ENCODE measurements around the gene PCDHGA1.
A peak's percentile ranks its signal among the peaks of the same experiment; 100 is the strongest.

The PCDHGA1 gene

DNA sequence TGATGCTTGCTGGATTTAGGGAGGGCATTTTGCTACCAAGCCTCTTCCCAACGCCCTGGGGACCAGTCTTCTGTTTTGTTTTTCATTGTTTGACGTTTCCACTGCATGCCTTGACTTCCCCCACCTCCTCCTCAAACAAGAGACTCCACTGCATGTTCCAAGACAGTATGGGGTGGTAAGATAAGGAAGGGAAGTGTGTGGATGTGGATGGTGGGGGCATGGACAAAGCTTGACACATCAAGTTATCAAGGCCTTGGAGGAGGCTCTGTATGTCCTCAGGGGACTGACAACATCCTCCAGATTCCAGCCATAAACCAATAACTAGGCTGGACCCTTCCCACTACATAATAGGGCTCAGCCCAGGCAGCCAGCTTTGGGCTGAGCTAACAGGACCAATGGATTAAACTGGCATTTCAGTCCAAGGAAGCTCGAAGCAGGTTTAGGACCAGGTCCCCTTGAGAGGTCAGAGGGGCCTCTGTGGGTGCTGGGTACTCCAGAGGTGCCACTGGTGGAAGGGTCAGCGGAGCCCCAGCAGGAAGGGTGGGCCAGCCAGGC is 181.5 kb downstream of the PCDHGA1 start:
- Histone ChIP-seq H3K27ac (peak overlapping the region; percentile 71 to 100 (median 99); a peak in 21 of 22 replicates), H3K4me2 (peak overlapping the region; percentile 86 to 98 (median 95)), H3K36me3 (peaks cover 8 to 58% (median 45%) of the 10 kb centered on the region in 11 experiments; a peak in 21 of 22 replicates), H3K4me3 (peak overlapping the region in 8 of 10 experiments; percentile 55 to 69 (median 58); a peak in 10 of 20 replicates), H3K4me1 (peaks cover 92 to 98% (median 95%) of the 10 kb centered on the region in 10 experiments), H3K27me3 (no peaks in the 10 kb centered on the region), H3K9me3 (replicated peaks in 1 of 11) (no peaks in the 10 kb centered on the region), H4K20me1 (no peaks in the 10 kb centered on the region), H3K9ac (peak overlapping the region; percentile 79 to 99 (median 95); a peak in 20 of 22 replicates)
- no peak for TF ChIP-seq Cebpa-rat (IDR thresholded peaks at IDR 0.05)

DNA sequence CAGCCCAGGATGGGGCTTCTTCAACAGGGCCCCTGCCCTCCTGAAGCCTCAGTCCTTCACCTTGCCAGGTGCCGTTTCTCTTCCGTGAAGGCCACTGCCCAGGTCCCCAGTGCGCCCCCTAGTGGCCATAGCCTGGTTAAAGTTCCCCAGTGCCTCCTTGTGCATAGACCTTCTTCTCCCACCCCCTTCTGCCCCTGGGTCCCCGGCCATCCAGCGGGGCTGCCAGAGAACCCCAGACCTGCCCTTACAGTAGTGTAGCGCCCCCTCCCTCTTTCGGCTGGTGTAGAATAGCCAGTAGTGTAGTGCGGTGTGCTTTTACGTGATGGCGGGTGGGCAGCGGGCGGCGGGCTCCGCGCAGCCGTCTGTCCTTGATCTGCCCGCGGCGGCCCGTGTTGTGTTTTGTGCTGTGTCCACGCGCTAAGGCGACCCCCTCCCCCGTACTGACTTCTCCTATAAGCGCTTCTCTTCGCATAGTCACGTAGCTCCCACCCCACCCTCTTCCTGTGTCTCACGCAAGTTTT is 182.1 kb downstream of the PCDHGA1 start:
- Histone ChIP-seq H3K27ac (peak overlapping the region; percentile 71 to 100 (median 99)), H3K9me3 (replicated peaks in 1 of 11) (no peaks in the 10 kb centered on the region), H3K4me2 (peak overlapping the region; percentile 86 to 98 (median 95)), H3K36me3 (peaks cover 7 to 62% (median 51%) of the 10 kb centered on the region in 11 experiments; a peak in 21 of 22 replicates), H3K4me3 (peak overlapping the region; percentile 55 to 69 (median 58)), H3K27me3 (no peaks in the 10 kb centered on the region), H3K4me1 (peaks cover 92 to 98% (median 95%) of the 10 kb centered on the region in 10 experiments), H3K9ac (peak overlapping the region; percentile 79 to 99 (median 95)), H4K20me1 (no peaks in the 10 kb centered on the region)
- TF ChIP-seq Cebpa-rat (IDR thresholded peaks at IDR 0.05) = no peak

DNA sequence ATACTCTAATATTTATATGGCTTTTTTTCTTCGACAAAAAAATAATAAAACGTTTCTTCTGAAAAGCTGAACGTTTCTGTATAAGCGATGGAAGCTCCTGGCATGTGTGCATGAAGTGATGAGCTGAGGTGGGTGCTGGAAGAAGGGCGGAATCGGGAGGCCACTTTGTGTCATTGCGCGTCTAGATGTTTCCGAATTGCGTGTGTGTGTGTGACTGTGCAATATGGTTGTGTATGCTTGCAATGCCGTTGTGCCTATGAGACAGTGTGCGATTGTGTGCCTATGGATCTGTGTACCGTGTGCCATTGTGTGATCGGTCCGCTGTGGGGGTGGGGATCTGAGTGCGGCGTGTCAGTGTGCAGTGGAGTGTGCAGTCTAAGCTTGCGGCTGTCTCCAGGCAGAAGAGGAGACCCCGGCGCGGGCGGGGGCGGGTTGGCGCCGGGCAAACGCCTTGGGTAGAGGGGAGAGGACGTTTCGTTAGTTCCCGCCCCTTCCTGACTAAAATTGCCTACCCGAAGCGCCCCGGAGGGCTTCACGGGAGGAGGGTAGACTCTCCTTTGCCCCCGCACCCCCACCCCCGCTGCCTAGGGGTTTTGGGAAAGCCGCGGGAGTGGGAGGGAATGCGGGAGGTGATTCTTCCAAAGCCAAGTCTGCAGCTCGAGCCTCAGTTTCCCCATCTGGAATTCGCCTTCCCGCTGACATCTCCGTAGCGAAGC is 182.8 kb downstream of the PCDHGA1 start:
- H4K20me1 ChIP-seq = no peaks in the 10 kb centered on the region
- H3K27me3 ChIP-seq = no peaks in the 10 kb centered on the region
- TF ChIP-seq Cebpa-rat (IDR thresholded peaks at IDR 0.05) = peak in 6 of 11 experiments; percentile 12 to 90 (median 58); a peak in 9 of 22 replicates
- peak overlapping the region; percentile 71 to 100 (median 99) for H3K27ac ChIP-seq
- H3K4me3 ChIP-seq = peak overlapping the region; percentile 55 to 69 (median 58)
- peak overlapping the region; percentile 79 to 99 (median 95) for H3K9ac ChIP-seq
- H3K9me3 ChIP-seq (replicated peaks in 1 of 11) = no peaks in the 10 kb centered on the region
- H3K4me2 ChIP-seq = peak overlapping the region; percentile 86 to 98 (median 95)
- peaks cover 7 to 68% (median 57%) of the 10 kb centered on the region in 11 experiments; a peak in 21 of 22 replicates for H3K36me3 ChIP-seq
- peaks cover 92 to 98% (median 95%) of the 10 kb centered on the region in 10 experiments for H3K4me1 ChIP-seq

DNA sequence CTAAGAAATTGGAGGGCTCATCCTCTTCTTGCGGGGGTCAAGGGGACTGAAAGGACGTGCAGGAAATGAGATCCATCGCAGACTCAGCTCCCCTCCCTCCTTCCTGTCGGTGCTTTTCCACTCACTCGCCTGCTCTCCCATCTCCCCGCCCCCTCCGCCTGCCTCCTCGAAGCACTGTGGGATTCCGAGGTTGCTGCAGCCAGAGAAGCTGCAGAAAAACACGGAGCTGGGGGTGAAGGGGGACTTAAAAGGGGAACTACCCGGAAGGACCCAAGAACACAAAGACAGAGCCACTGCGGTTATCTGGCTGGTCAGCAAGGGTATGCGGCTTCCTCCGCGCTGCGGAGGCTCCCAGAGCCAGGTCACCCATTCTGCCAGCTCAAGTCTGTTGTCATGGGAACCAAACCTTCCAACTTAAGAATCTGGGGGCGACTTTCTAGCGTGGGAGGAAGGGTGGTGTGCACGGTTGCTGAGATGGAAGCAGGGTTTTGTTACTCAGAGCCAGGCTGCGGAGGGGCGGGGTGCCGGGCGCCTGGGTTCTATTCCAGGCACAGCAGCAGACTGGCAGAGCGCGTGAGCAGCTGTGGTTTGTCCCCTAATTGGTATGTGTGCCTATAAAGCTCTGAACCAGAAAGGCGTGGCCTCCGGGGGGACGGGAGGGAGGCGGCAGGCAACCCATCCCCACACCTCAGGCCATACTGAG is 183.5 kb downstream of the PCDHGA1 start:
- Histone ChIP-seq H3K4me3 (peak overlapping the region; percentile 55 to 69 (median 58)), H3K9ac (peak overlapping the region; percentile 79 to 99 (median 95)), H3K27me3 (no peaks in the 10 kb centered on the region), H3K4me2 (peak overlapping the region; percentile 86 to 98 (median 95)), H3K9me3 (replicated peaks in 1 of 11) (no peaks in the 10 kb centered on the region), H3K4me1 (peaks cover 92 to 98% (median 96%) of the 10 kb centered on the region in 10 experiments), H4K20me1 (no peaks in the 10 kb centered on the region), H3K27ac (peak overlapping the region; percentile 71 to 100 (median 99)), H3K36me3 (peaks cover 12 to 75% (median 64%) of the 10 kb centered on the region in 11 experiments)
- no peak for TF ChIP-seq Cebpa-rat (IDR thresholded peaks at IDR 0.05)

DNA sequence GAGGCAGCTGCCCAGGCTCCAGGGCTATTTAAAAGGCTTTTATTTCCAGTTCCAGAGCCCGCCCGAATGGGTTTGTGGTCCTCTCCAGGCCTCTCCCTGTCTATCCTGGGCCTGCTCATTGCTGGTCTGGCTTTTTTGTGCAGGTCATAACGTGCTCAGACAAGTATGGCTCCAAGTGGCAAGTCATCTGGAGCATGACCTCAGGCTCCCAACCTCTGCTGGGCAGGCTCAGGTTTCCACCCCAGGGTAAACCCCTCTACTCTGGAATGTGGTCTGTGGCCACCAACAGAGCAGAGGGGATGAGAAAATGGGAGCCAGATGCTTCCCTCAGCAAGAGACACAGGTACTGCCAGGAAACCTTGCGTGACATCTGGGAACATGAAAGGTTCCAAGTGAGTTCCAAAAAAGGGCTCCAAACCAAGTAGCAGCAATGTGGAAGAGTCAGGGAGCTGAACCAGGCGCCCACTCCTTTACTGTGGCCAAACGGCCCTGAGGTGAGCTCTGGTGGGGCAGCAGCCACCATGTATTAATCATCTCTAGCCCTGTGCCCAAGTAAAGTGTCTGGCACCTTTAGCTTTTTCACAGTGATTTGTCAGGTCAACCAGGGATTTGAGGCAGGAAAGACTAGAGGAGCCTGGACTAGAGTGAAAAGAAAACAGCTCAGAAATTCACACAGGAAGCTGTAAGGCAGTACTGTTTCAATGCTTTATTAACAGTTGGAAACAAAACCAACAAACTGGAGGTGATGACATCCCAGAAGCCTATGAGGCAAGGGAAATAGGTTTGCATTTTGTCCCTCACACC is 184.2 kb downstream of the PCDHGA1 start:
- Histone ChIP-seq H3K36me3 (peaks cover 18 to 83% (median 72%) of the 10 kb centered on the region in 11 experiments), H3K27me3 (no peaks in the 10 kb centered on the region), H3K27ac (peak overlapping the region; percentile 58 to 100 (median 99)), H3K9ac (peak overlapping the region; percentile 40 to 99 (median 95); a peak in 21 of 22 replicates), H3K4me2 (peak overlapping the region; percentile 86 to 98 (median 95)), H3K4me3 (peak overlapping the region; percentile 55 to 69 (median 58); a peak in 17 of 20 replicates), H3K9me3 (replicated peaks in 1 of 11) (no peaks in the 10 kb centered on the region), H4K20me1 (no peaks in the 10 kb centered on the region), H3K4me1 (peaks cover 92 to 100% (median 99%) of the 10 kb centered on the region in 10 experiments)
- no peak for TF ChIP-seq Cebpa-rat (IDR thresholded peaks at IDR 0.05)

DNA sequence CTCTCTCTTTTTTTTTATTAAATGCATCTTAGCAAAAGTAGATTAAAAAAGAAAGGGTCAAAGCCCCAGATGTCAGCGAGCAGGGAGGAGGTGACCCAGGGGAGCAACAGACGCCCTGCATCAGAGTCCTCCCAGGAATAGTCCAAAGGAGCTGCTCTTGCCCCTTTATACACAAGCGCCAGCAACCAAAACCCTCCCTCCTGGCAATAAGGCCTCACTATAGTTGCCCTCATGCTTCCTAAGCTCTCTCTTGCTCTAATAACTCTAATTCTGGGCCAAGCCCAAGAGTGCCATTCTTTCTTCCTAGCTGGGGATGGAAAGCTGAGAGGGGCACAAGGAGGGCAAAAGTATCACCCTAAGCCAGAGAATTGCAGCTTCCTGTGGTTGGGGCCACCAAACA is 184.8 kb downstream of the PCDHGA1 start:
- Histone ChIP-seq H3K9me3 (replicated peaks in 1 of 11) (no peaks in the 10 kb centered on the region), H3K4me2 (peak overlapping the region; percentile 86 to 98 (median 95)), H3K4me3 (peak overlapping the region in 8 of 10 experiments; percentile 0 to 69 (median 56); a peak in 9 of 20 replicates), H3K27ac (peak overlapping the region; percentile 58 to 100 (median 99); a peak in 21 of 22 replicates), H3K4me1 (peaks cover 92 to 100% (median 99%) of the 10 kb centered on the region in 10 experiments), H4K20me1 (no peaks in the 10 kb centered on the region), H3K9ac (peak overlapping the region; percentile 40 to 99 (median 95); a peak in 21 of 22 replicates), H3K36me3 (peaks cover 18 to 83% (median 76%) of the 10 kb centered on the region in 11 experiments), H3K27me3 (no peaks in the 10 kb centered on the region)
- TF ChIP-seq Cebpa-rat (IDR thresholded peaks at IDR 0.05) = no peak

DNA sequence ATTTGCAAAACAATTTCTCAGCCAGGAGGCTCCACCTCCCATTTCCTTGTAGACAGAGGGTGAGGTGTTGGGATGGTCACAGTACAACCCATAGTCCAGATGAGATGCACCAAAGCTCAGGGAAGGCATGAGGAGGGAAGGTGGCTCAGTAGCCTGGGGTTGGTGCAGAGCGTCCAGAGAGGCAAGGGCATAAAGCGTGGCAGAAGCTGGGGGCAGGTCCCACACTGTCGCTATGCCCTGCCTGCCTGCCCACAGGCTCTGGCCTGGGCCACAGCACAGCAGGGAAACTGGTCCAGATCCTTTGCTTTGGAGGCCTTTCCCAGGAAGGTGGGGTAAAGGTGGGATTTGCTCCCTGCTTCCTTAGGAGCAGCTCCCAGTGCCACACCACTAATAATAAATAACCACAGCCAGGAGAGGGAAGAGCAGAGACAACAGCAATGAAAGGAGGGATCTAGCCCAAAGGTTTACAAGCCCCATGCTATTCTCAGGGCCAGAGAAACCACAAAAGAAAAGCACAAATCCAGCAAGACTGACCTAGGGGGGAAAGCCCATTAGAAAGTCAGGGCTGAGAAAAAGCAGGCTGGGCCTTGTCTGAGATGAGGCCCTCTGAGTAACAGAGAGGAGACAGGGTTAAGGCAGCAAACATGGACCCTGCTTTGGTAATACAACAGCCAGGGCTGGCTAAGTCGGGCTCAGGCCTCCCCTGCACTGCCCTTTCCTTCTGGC is 185.8 kb downstream of the PCDHGA1 start:
- peak overlapping the region; percentile 58 to 100 (median 99); a peak in 21 of 22 replicates for H3K27ac ChIP-seq
- peak overlapping the region in 6 of 10 experiments; percentile 20 to 69 (median 45); a peak in 8 of 20 replicates for H3K4me3 ChIP-seq
- H4K20me1 ChIP-seq = no peaks in the 10 kb centered on the region
- peaks cover 18 to 83% (median 77%) of the 10 kb centered on the region in 11 experiments for H3K36me3 ChIP-seq
- TF ChIP-seq Cebpa-rat (IDR thresholded peaks at IDR 0.05) = no peak
- peak overlapping the region; percentile 86 to 98 (median 95) for H3K4me2 ChIP-seq
- peak overlapping the region; percentile 53 to 99 (median 95) for H3K9ac ChIP-seq
- H3K4me1 ChIP-seq = peaks cover 92 to 100% (median 99%) of the 10 kb centered on the region in 10 experiments
- no peaks in the 10 kb centered on the region for H3K9me3 ChIP-seq (replicated peaks in 1 of 11)
- H3K27me3 ChIP-seq = no peaks in the 10 kb centered on the region
